K562 (cell line): ENCODE results near the gene MAU2. TPM values are rescaled to one million over a fixed set of nuclear protein-coding genes. Genes with fewer than 3 reads are reported as not detected.
A peak's percentile ranks its signal among the peaks of the same experiment; 100 is the strongest.

Experiments used
- LEF1 ChIP-seq: fragments of 450-650 bp; IDR thresholded peaks from 2 replicates; pipeline ENCODE4 v1.6.1; 2016; ENCODE audit warnings: mild to moderate bottlenecking
- NONO ChIP-seq, 2 experiments: fragments of 200-400 bp in 1 of 2; fragments of 450-650 bp in 1 of 2; formaldehyde crosslinking in 1 of 2; IDR thresholded peaks; 2 replicates each; pipeline ENCODE4 v1.6.1; 2017; ENCODE audit warnings: low read depth in 2 of 2, mild to moderate bottlenecking in 2 of 2, moderate library complexity in 2 of 2, low read length in 1 of 2
- PHF8 ChIP-seq: fragments of 200-600 bp; sonication (generic); IDR thresholded peaks from 2 replicates; pipeline ENCODE4 v1.6.1; 2012; ENCODE audit warnings: mixed run types, mild to moderate bottlenecking, inconsistent platforms, low read length, moderate library complexity, borderline replicate concordance
- POLR2AphosphoS5 ChIP-seq: IDR thresholded peaks from 2 replicates; pipeline ENCODE4 v1.6.1; 2011; ENCODE audit warnings: mild to moderate bottlenecking, low read depth, low read length, moderate library complexity; ENCODE audit not compliant: control insufficient read depth, insufficient read depth
- ZNF586 ChIP-seq: fragments of 450-650 bp; formaldehyde crosslinking; conservative IDR thresholded peaks from 2 replicates; pipeline ENCODE4 v1.4.0; 2020; ENCODE audit warnings: mild to moderate bottlenecking, moderate library complexity
- polyA plus RNA-seq, 8 experiments: library from polyadenylated mRNA; depleted of rRNA in 4 of 8; stranded (reverse) in 5 of 8; unstranded in 3 of 8; fragments of >200 nt; fragmentation: Nextera tagmentation in 2 of 8; fragmentation: Illumina TruSeq in 1 of 8; extraction: Ambion mirVana in 2 of 8; extraction: Trizol in 1 of 8; gene quantifications; 2 replicates each; pipeline versions ENCODE4 v1.2.1 to v1.2.3, GENCODE V29; 2011 to 2014; ENCODE audit warnings: inconsistent platforms in 1 of 8, missing spikeins in 1 of 8
- total RNA-seq, 7 experiments: library from RNA; depleted of rRNA in 6 of 7; stranded (reverse); fragments of >200 nt in 6 of 7; fragmentation: Illumina TruSeq in 2 of 7; extraction: Trizol in 2 of 7; gene quantifications; 2 replicates each; pipeline versions ENCODE4 v1.2.1 to v1.2.3, GENCODE V29; 2011 to 2021; ENCODE audit warnings: low replicate concordance in 1 of 7
- TF ChIP-seq, protein P1 (sequence below): fragments of 200-800 bp; sonication (Bioruptor generic); IDR thresholded peaks from 2 replicates; pipeline ENCODE4 v1.6.1; 2017; ENCODE audit warnings: missing genetic modification characterization, missing compliant biosample characterization
- TF ChIP-seq, protein P2 (sequence below): fragments of 250-450 bp; sonication (Bioruptor Pico); IDR thresholded peaks from 2 replicates; pipeline ENCODE4 v1.9.0; 2021; ENCODE audit warnings: mild to moderate bottlenecking, inconsistent platforms
- TF ChIP-seq, protein P3 (sequence below): fragments of 450-650 bp; IDR thresholded peaks from 2 replicates; pipeline ENCODE4 v1.6.1; 2016; ENCODE audit warnings: antibody characterized with exemption
- TF ChIP-seq, protein P4 (sequence below): fragments of 200-800 bp; sonication (Bioruptor generic); IDR thresholded peaks from 2 replicates; pipeline ENCODE4 v1.6.1; 2016; ENCODE audit warnings: missing genetic modification characterization, missing compliant biosample characterization

The MAU2 gene
- total and polyA plus RNA-seq, 9 of the 15 experiments (the other 6 are each of a cell fraction or from before 2014, with no cell fraction given): 1.2 to 48.1 (median 19.4) TPM

DNA sequence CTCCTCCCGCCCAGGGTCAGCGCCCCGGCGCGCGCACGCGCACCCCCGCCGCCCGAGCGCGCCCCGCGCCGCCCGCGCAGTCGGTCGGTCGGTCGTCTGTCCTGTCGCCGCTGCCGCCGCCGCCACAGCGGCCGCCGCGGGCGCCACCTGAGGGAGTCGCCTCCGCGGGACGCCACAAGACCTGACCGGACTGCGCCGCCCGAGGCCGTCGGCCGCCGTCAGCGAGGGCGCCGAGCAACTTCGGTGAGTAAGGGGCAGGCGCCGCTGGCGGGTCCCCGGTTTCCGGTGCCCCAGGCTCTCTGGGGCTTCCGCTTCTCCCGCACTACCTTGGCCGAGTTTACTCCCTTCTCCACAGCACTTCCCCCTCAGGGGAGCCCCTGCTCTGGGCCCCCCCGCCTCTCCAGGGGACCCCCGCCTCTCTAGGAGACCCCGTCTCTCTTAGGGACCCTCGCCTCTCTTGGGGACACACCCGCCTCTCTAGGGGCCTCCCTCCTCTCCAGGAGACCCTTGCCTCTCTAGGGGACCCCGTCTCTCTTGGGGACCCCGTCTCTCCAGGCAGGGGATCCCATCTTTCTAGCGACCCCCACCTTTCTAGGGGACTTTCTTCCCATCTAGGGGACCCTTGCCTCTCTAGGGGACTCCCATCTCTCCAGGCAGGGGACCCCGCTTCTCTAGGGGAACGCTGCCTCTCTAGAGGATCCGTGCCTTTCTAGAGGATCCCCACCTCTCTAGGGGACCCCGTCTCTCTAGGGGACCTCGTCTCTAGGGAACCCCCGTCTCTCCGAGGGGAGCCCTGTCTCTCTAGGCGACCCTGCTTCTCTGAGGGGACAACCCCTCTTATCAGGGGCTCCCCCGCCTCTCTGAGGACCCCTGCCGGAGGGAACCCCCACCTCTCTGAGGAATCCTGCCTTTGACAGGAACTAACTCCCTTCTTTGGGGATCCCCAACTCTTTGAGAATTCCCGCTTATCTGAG is 65.6 kb downstream of the MAU2 start (continued):
- TF ChIP-seq, protein P1, sequence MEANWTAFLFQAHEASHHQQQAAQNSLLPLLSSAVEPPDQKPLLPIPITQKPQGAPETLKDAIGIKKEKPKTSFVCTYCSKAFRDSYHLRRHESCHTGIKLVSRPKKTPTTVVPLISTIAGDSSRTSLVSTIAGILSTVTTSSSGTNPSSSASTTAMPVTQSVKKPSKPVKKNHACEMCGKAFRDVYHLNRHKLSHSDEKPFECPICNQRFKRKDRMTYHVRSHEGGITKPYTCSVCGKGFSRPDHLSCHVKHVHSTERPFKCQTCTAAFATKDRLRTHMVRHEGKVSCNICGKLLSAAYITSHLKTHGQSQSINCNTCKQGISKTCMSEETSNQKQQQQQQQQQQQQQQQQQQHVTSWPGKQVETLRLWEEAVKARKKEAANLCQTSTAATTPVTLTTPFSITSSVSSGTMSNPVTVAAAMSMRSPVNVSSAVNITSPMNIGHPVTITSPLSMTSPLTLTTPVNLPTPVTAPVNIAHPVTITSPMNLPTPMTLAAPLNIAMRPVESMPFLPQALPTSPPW (CRISPR knock-in tag): peak; percentile 36
- TF ChIP-seq, protein P2, sequence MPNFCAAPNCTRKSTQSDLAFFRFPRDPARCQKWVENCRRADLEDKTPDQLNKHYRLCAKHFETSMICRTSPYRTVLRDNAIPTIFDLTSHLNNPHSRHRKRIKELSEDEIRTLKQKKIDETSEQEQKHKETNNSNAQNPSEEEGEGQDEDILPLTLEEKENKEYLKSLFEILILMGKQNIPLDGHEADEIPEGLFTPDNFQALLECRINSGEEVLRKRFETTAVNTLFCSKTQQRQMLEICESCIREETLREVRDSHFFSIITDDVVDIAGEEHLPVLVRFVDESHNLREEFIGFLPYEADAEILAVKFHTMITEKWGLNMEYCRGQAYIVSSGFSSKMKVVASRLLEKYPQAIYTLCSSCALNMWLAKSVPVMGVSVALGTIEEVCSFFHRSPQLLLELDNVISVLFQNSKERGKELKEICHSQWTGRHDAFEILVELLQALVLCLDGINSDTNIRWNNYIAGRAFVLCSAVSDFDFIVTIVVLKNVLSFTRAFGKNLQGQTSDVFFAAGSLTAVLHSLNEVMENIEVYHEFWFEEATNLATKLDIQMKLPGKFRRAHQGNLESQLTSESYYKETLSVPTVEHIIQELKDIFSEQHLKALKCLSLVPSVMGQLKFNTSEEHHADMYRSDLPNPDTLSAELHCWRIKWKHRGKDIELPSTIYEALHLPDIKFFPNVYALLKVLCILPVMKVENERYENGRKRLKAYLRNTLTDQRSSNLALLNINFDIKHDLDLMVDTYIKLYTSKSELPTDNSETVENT: peak; percentile 30; the same call in 1 of the 2 replicates
- TF ChIP-seq ZNF586 (CRISPR knock-in tag): no peak
- no peak for TF ChIP-seq LEF1
- TF ChIP-seq, protein P3, sequence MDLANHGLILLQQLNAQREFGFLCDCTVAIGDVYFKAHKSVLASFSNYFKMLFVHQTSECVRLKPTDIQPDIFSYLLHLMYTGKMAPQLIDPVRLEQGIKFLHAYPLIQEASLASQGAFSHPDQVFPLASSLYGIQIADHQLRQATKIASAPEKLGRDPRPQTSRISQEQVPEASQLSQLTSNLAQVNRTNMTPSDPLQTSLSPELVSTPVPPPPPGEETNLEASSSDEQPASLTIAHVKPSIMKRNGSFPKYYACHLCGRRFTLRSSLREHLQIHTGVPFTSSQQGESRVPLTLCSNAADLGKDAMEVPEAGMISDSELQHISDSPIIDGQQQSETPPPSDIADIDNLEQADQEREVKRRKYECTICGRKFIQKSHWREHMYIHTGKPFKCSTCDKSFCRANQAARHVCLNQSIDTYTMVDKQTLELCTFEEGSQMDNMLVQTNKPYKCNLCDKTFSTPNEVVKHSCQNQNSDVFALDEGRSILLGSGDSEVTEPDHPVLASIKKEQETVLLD: peak; percentile 36; the same call in 1 of the 2 replicates
- peak; percentile 65; the same call in 1 of the 2 replicates for TF ChIP-seq PHF8
- TF ChIP-seq, protein P4, sequence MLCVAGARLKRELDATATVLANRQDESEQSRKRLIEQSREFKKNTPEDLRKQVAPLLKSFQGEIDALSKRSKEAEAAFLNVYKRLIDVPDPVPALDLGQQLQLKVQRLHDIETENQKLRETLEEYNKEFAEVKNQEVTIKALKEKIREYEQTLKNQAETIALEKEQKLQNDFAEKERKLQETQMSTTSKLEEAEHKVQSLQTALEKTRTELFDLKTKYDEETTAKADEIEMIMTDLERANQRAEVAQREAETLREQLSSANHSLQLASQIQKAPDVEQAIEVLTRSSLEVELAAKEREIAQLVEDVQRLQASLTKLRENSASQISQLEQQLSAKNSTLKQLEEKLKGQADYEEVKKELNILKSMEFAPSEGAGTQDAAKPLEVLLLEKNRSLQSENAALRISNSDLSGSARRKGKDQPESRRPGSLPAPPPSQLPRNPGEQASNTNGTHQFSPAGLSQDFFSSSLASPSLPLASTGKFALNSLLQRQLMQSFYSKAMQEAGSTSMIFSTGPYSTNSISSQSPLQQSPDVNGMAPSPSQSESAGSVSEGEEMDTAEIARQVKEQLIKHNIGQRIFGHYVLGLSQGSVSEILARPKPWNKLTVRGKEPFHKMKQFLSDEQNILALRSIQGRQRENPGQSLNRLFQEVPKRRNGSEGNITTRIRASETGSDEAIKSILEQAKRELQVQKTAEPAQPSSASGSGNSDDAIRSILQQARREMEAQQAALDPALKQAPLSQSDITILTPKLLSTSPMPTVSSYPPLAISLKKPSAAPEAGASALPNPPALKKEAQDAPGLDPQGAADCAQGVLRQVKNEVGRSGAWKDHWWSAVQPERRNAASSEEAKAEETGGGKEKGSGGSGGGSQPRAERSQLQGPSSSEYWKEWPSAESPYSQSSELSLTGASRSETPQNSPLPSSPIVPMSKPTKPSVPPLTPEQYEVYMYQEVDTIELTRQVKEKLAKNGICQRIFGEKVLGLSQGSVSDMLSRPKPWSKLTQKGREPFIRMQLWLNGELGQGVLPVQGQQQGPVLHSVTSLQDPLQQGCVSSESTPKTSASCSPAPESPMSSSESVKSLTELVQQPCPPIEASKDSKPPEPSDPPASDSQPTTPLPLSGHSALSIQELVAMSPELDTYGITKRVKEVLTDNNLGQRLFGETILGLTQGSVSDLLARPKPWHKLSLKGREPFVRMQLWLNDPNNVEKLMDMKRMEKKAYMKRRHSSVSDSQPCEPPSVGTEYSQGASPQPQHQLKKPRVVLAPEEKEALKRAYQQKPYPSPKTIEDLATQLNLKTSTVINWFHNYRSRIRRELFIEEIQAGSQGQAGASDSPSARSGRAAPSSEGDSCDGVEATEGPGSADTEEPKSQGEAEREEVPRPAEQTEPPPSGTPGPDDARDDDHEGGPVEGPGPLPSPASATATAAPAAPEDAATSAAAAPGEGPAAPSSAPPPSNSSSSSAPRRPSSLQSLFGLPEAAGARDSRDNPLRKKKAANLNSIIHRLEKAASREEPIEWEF (CRISPR knock-in tag): no peak
- TF ChIP-seq NONO (IDR thresholded peaks at IDR 0.05; ENCODE audit: low read depth in 2 of 2, low read length in 1 of 2): peak in 1 of 2 experiments; percentile 75; a peak in 1 of 4 replicates
- peak; percentile 54; the same call in 1 of the 2 replicates for TF ChIP-seq POLR2AphosphoS5
